ENCODE results near the gene PPIF.

PPIF gene

DNA sequence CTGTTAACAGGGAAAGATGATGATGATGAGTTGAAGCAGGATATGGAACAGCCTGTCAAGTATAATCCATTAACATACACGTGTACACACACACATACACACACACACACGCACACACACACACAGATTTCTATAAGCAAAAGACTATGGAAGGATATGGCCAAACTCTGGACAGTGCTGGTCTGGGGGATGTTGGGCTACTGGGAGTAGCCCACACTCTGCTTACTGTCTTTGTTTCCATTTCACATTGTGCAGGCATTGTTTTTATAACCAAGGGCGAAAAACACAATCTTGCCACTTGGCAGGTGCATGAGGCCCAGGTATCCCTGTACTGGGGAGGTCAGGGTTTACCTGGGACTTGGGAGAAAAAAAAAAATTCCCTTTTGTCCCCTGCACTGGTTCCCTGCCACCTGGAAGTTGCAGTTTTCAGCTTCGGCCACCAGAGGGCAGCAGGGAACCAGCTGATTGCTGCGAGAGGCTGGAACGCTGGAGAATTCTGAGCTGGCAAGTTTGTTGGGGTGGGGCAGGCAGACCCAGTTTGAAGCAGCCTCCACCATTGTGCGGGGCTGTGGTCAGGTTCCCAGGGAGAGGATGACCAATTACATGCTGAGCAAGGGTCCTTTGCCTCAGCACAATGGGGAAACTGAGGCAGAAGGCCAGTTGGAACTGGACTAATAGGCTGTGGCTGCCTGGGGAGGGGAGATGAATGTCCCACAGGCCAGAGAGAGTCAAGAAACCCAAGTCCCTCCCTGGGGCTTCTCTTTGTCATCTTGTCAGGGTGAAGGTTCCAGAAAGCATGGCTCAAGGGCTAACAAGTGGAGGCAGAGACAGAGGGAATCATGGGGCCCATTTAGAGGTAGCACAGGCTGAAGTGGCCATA is 27.3 kb downstream of the PPIF start:
- DNase-seq (ENCODE audit: low read depth, low spot score): no peak

- DNase-seq (ENCODE audit: low read depth, low spot score): no peak
Measured at GRCh38 chr10:79375321-79376077, 28.2 kb downstream of the PPIF start.

GRCh38 chr10:79376078-79376628 is 28.9 kb downstream of the PPIF start:
- DNase-seq (ENCODE audit: low read depth, low spot score): no peak

DNA sequence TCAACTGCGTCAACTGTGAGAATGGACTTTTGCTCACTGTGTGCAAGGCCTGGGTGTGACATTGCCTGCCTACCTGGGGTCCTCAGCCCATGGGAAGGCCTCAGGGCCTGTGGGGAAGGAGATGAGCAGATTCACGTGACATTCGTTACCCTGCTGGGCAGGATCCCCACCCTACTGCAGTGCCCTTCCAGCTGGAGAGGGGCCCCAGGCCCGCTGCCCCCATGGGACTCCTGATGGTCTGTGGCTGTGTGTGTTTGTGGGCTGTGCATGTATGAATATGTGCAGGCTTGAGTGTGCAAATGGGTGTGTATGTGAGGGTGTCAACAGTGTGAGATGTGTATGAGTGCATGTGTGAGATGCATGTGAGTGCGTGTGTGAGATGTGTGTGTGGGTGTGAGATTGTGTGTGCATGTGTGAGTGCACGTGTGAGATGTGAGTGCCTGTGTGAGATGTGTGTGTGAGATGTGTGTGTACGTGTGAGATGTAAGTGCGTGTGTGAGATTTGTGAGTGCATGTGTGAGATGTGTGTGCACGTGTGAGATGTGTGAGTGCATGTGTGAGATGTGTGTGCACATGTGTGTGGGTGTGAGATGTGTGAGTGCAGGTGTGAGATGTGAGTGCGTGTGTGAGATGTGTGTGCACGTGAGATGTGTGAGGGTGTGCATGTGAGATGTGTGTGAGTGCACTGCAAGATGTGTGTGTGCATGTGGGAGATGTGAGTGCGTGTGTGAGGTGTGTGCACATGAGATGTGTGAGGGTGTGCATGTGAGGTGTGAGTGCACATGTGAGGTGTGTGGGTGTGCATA is 29.7 kb downstream of the PPIF start:
- no peak for DNase-seq (ENCODE audit: low read depth, low spot score)

DNA sequence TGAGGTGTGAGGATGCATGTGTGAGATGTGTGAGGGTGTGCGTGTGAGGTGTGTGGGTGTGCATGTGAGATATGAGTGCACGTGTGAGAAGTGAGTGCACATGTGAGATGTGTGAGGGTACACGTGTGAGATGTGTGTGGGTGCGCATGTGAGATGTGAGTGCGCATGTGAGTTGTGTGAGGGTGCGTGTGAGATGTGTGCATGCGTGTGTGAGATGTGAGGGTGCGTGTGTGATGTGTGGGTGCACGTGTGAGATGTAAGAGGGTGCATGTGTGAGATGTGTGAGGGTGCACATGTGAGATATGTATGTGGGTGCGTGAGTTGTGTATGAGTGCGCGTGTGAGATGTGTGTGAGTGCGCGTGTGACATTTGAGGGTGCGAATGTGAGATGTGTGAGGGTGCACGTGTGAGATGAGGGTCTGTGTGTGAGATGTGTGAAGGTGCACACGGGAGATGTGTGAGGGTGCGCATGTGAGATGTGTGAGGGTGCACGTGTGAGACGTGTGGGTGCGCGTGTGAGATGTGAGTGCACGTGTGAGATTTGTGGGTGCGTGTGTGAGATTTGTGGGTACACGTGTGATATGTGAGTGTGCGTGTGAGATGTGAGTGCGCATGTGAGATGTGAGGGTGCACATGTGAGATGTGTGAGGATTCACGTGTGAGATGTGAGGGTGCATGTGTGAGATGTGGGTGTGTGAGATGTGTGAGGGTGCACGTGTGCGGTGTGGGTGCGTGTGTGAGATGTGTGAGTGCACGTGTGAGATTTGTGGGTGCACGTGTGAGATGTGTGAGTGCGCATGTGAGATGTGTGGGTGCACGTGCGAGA is 30.5 kb downstream of the PPIF start:
- no peak for DNase-seq (ENCODE audit: low read depth, low spot score)

DNA sequence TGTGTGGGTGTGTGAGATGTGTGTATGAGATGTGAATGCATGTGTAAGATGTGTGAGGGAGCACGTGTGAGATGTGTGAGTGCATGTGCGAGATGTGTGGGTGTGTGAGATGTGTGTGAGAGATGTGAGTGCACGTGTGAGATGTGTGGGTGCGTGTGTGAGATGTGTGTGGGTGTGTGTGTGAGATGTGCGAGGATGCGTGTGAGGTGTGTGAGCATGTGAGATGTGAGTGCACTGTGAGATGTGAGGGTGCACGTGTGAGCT is 31.0 kb downstream of the PPIF start:
- DNase-seq (ENCODE audit: low read depth, low spot score): no peak

GRCh38 chr10:79378647-79379511 is 31.6 kb downstream of the PPIF start:
- DNase-seq (ENCODE audit: low read depth, low spot score): no peak

DNA sequence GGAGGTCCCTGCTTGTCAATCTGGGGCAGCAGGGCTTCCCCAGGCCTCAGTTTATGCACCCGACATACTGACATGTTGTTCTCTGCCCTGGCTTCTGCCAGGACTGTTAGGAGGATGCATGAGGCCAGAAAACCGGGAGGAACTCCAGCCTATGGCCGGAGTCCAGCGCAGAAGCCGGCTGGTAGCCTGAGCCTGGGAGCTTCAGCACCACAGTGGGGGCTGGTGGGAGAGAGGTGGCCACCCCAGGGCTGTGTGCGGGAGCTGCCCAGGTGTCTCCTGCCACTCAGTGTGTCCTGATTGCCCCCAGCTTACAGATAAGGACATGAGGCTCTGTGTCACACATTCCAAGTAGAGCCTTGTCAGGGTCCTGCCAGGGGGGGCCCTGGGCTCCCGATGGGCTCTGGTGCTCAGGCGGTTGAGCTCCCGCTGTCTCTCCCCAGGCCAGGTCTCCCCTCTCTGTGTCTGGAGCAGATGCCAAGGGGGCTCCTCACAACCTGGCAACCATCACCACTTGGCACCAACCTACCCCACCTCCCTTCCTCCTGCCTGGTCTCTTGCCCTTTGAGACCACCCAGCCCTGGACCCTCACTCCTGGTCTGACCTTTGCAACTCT is 32.3 kb downstream of the PPIF start:
- DNase-seq (ENCODE audit: low read depth, low spot score): no peak

GRCh38 chr10:79380125-79380945 is 33.1 kb downstream of the PPIF start:
- no peak for DNase-seq (ENCODE audit: low read depth, low spot score)

GRCh38 chr10:79380946-79381721 is 33.9 kb downstream of the PPIF start:
- no peak for DNase-seq (ENCODE audit: low read depth, low spot score)

GRCh38 chr10:79381804-79382221 is 34.5 kb downstream of the PPIF start:
- DNase-seq (ENCODE audit: low read depth, low spot score): peak; percentile 75

- no peak for DNase-seq (ENCODE audit: low read depth, low spot score)
Measured at GRCh38 chr10:79382491-79382941, 35.2 kb downstream of the PPIF start.

DNA sequence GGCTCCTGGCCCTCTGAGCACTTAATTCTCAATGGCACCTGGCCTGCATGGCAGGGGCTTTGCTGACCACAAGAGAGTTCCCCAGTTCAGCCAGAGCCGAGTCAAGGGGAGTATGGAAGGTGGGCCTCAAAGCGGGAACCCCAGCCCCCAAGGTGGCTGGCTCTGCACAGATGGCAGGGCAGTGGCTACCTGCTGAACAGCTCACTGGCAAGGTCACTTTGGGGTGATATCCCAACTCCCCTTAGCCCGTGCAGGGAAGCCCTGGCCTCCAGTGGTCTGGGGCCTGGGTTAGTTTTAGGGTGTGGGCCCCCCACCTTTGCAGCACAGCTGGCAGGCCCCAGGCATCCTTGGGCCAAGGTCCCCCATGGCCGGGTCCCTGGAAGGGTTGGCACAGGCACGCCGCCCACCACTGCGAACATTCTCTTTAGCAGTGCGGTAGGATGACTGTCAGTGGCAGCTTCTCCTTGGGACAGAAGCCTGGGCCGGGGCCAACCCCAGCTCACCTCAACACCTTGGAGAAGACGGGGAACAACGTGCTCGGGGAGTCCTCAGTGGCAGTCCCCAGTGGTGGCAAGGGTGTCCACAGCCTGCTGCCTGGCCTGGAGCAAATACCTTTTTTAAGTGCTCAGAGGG is 36.8 kb downstream of the PPIF start:
- no peak for DNase-seq (ENCODE audit: low read depth, low spot score)

- no peak for DNase-seq (ENCODE audit: low read depth, low spot score)
Measured at GRCh38 chr10:79384773-79385391, 37.6 kb downstream of the PPIF start.

- DNase-seq (ENCODE audit: low read depth, low spot score): no peak
Measured at GRCh38 chr10:79385392-79385795, 38.1 kb downstream of the PPIF start.

DNA sequence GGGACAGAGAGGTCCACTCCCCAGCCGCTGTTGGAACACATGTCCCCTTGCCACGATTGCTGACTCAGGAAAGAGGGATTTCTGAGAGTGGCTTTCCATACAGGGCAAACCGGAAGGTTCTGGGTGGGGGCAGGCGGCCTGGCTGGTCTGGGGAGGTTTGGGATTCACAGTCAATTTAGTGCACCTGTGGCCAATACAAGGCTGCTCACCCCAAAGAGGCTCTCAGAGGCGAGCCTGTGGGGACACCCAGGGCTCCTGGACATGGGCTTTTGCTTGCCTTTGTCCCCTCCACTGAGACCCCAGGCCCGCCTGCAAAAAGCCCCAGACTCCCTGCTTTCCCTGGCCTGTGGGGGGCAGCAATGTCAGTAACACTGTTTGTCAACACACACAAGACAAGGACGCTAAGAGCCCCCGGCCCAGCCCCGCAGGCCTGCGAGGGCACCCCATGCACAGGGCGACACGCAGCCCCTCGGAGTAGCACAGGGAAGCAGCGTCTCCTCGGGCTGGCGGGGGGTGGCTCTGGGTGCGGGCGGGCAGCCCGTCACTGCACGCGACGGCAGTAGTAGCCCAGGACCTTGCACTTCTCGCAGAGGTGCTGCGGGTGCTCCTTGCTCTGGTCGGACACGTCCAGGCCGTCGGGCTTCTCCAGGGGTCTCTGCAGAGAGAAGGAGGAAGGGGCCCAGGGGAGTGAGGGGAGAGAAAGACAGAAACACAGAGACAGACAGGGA is 38.7 kb downstream of the PPIF start:
- no peak for DNase-seq (ENCODE audit: low read depth, low spot score)

Measured in brain pericyte (primary cell).